GM21619 (cell line): Measurements from ENCODE around the gene TRIM56.
A peak's percentile ranks its signal among the peaks of the same experiment; 100 is the strongest.
"Not testable (repeated sequence)": the region's sequence is repeated elsewhere in the genome, so short reads cannot be mapped to it uniquely, and the experiment has no call there.

Experiments used
- ATAC-seq: cut with Tn5 transposase; IDR thresholded peaks from one replicate; pipeline ENCODE4 v1.9.1; 2021; ENCODE audit not compliant: unreplicated experiment

The TRIM56 gene

DNA sequence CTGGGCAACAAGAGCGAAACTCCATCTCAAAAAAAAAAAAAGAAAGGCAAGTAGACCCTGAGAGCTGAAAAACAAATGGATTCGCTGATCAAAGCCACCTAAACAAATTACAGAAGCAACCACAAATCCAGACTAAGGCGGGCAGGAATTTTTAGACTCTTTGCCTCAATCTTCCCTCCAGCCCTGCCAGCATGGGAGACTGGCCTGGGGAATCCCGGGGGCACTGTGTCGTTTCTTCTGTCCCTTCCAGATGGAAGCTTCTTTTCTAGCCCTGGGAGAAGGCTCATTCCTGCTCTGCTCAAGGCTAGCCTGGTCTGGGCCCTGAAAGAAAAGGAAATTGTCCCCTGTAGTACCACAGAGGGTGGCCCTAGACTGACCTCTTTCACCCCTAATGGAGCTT, 26.0 kb downstream of the TRIM56 start:
- ATAC-seq = no peak

DNA sequence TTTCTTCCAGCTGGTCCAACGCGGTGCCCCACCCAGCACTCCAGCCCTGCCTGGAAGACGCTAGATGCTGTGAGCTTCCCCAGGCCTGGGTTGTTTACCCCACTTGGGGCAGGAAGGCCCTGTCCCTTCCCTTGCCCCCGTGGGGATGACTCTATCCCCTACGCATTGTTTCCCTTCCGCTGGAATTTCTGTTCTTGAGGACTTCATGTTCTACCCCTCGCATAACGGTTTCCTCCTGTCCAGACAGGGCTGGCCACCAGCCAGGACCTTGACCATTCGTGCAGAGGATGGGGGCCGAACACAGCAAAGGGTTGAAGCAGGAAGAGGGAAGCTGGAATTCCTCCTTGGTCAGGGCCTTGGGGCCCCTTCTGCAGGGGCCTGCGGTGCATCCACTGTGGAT, 27.0 kb downstream of the TRIM56 start:
- no peak for ATAC-seq

DNA sequence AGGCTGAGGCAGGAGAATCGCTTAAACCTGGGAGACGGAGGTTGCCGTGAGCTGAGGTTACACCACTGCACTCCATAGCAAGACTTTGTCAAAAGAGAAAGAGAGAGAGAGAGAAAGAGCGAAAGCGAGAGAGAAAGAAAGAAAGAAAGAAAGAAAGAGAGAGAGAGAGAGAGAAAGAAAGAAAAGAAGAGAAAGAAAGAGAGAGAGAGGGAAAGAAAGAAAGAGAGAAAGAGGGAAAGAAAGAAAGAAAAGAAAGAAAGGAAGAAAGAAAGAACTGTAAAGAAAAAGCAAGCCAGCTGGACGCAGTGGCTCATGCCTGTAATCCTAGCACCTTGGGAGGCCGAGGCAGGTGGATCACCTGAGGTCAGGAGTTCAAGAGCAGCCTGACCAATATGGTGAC, 27.9 kb downstream of the TRIM56 start:
- ATAC-seq = not testable (repeated sequence)

DNA sequence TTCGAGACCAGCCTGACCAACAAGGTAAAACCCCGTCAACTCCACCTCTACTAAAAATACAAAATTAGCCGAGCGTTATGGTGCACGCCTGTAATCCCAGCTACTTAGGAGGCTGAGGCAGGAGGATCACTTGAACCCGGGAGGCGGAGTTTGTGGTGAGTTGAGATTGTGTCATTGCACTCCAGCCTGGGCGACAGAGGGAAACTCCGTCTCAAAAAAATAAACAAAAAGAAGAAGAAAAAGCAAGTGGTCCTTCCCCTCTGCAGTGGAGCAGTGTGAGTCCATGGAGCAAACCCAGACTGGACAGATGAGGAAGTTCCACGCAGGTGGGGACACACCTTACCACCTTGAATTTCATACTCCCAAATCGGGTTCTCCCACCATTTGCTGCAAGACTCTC, 28.6 kb downstream of the TRIM56 start:
- no peak for ATAC-seq

DNA sequence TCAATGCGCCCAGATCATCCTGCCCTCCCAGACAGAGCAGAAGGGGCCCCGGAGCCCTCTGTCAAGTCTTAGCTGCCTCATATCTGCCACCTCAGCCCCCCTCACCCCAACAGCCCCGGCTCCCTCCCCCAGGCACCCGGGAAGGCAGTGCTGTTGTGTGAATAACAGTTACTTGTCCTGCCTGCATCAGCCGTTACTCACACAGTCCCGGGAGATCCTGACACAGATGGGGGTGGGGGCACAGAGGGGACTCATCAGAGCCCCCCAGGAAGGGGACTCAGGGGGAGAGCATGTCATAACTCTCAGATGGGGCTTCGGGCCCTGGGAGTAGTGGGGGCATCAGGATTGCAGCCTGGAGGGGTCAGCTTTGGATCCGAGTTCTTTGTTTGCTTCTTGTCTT, 29.2 kb downstream of the TRIM56 start:
- no peak for ATAC-seq

DNA sequence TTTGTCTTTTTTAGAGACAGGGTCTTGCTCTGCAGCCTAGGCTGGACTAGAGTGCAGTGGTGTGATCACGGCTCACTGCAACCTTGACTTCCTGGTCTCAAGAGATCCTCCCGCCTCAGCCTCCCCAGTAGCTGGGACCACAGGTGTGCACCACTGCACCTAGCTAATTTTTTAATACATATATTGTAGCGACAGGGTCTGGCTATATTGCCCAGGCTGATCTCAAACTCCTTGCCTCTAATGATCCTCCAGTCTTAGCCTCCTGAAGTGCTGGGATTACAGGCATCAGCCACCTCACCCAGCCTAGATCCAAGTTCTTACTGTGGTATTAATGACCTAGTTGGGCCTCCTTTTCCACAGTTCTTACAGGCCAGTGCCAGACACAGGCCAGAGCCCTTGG, 29.9 kb downstream of the TRIM56 start:
- ATAC-seq = no peak

DNA sequence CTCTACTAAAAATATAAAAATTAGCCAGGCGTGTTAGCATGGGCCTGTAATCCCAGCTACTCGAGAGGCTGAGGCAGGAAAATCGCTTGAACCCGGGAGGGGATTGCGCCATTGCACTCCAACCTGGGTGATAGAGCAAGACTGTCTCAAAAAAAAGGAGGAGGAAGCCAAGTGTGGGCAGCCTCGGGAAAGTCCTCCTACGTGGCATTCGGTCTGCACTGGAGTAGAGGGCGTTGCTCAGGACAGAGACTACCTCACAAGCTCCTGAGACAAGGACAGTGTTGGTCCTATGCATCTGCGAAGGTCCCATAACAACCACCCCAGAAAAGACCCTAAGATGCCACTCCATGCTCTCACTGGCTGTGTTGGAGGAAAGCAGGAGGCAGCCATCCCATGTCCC, 31.6 kb downstream of the TRIM56 start:
- ATAC-seq = no peak

DNA sequence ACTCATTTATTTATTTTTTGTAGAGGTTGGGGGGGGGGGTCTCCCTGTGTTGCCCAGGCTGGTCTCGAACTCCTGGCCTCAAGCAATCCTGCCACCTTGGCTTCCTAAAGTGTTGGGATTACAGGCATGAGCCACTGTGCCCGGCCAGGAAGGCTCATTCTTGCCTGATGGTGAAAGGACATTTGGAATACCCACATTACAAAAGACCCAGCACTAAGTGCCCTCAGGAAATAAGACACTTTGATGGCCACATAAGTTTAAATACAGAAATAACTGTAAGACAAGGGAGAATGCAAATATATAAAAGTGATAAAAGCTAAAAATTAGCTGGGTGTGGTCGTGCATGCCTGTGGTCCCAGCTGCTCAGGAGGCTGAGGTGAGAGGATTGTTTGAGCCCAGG, 33.6 kb downstream of the TRIM56 start:
- no peak for ATAC-seq

DNA sequence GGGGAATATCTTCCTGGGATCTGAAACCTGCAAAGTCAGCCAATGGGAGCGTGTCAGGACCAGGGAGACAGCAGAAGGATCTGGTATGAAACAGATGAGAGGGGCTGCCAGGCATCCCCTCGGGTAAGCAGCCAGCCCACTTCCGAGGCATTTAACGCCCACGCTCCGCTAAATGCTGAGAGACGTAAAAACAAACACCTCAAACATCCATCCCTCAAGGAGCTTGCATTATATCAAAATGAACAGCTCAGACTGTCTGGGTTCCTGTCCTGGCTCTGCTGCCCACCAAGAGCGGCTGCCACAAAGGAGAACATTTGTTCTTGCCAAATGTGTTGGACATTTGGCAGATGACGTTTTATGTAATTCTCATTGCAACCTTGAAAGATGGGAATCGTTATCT, 34.6 kb downstream of the TRIM56 start:
- no peak for ATAC-seq

DNA sequence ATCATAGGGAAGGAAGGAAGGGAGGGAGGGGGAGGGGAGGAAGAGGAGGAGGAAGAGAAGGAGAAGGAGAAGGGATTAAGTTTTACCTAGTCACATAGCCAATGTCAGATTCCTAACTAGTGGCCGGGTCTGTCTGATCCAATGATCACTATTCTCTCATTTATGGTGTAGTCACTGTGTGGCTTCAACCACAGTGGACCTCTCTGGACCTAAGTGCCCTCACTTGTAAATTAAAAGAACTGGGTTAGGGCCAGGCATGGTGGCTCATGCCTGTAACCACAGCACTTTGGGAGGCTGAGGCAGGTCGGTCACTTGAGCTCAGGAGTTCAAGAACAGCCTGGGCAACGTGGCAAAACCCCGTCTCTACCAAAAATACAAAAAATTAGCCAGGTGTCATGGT, 35.0 kb downstream of the TRIM56 start:
- ATAC-seq = no peak

DNA sequence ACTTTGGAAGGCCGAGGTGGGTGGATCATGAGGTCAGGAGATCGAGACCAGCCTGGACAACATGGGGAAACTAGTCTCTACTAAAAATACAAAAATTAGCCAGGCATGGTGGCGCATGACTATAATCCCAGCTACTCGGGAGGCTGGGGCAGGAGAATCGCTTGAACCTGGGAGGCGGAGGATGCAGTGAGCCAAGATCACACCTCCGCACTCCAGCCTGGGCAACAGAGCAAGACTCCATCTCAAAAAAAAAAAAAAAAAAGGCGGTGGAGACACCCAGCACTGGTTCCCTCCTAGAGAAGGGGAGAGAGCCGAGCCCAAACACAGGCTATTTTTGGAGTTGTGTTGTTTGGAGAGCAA, 36.3 kb downstream of the TRIM56 start:
- ATAC-seq = not testable (repeated sequence)

DNA sequence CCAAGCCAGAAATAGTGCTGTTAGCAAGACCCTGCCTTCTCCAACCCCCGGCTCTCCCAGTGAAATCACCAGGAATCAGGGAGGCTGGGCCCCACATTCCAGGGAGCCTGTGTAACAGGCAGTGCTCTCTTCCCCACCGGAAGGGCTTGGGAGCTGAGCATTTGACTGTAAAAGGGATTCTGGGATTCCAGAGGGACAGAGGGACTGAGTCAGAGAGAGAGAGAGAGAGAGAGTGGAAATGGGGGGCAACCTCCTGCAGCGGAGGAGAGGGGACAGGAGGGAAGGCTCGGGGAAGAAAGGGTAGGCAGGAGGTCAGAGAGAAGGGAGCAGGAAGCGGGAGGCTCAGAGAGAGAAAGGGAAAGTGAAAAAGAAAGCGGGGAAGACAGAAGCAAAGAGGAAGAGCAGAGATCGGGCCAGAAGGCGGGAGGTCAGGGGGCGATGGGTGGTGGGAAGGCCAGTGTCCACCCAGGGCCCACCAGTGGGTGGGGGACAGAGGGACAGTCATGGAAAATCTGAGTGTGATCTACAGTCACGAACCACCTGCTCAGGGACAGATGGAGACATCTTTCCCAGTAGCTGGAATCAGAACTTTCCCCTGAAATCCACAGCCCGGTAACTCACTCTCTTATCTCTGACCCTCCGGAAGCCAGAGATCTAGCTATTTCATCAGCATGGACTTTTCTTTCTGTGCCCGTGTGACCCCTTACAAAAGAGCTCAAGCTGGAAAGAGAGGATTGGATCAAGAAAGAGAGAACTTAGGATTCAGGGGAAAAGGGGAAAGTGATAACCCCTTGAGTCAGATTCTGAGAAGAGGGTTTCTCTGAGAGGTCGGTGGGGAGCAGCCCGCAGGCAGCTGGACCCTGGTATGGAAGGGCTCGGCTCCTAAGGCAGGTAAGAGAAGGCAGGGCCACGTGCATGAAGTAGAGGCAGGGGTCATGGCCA, 37.0 kb downstream of the TRIM56 start:
- ATAC-seq = no peak

DNA sequence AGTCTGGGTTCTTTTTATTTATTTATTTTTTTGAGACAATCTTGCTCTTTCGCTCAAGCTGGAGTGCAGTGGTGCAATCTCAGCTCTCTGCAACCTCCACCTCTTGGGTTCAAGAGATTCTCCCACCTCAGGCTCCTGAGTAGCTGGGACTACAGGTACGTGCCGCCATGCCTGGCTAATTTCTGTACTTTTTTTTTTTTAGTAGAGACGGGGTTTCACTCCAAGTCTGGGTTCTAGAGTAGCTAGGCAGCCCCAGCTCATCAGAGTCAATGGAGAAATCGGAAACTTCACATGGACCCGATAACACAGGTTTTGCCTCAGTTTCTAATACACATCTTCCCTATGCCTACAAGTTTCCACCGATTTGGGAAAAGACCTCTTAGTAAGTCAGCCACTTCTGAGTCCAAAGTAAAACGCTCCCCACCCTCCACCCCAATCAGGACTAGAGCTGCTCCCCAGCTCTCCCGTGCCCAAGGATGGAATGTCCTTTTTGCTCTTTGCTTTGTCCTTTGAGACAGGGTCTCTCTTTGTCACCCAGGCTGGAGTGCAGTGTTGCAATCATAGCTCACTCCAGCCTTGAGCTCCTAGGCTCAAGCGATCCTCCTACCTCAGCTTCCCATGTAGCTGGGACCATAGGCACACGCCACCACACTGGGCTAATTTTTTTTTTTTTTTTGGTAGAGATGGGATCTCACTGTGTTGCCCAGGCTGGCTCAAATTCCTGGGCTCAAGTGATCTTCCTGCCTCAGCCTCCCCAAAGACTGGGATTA, 37.8 kb downstream of the TRIM56 start:
- no peak for ATAC-seq

DNA sequence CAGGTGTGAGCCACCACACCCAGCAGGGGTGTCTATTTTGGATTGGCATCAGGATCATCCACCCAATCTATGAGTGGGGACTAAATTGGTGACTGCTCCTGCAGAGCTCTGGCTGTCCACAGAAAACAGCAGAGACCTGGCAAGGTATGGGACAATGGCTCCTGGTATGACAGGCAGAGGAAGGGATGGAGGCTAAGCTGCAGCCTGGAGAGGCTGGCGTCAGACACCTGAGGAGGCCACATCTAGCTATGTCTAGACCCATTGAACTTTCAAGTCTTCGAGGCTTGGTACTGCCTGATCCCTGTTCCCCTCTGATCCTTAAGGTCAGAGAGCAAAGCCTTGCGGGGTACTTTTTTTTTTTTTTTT, 38.4 kb downstream of the TRIM56 start:
- no peak for ATAC-seq

DNA sequence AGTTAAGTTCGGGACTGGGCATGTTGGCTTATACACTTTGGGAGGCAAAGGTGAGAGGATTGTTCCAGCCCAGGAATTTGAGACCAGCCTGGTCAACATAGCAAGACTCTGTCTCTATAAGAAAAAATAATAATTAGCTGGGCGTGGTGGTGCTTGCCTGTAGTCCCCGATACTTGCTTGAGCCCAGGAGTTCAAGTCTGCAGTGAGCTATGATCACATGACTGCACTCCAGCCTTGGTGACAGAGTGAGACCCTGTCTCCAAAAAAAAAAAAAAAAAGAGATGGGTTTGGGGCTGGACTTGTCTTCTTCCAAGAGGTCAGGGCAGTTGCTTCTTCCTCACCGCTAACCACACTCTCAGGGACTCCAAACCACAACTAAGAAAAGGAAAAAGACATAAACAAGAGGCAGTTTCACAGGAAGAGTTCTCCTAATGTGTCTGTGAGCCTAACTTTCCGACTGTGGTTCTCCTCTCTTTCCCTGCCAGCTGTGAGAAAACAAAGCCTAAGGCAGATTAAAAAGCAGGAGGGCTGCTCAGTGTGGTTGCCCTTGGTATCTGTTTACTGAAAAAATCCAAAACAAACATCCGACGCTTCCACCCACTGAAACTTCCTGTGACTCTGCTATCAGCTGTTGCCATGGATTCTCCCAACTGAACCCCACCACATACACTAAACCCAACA, 39.2 kb downstream of the TRIM56 start:
- ATAC-seq = no peak

DNA sequence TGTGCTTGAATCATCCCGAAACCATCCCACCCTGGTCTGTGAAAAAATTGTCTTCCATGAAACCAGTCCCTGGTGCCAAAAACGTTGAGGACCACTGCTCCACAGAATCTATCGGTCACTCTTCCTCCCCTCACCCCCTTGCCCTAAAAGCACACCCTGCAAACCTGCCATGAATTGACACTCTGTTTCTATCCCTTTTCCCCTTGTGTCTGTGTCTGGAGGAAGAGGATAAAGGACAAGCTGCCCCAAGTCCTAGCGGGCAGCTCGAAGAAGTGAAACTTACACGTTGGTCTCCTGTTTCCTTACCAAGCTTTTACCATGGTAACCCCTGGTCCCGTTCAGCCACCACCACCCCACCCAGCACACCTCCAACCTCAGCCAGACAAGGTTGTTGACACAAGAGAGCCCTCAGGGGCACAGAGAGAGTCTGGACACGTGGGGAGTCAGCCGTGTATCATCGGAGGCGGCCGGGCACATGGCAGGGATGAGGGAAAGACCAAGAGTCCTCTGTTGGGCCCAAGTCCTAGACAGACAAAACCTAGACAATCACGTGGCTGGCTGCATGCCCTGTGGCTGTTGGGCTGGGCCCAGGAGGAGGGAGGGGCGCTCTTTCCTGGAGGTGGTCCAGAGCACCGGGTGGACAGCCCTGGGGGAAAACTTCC, 40.8 kb downstream of the TRIM56 start:
- peak; percentile 48 for ATAC-seq

DNA sequence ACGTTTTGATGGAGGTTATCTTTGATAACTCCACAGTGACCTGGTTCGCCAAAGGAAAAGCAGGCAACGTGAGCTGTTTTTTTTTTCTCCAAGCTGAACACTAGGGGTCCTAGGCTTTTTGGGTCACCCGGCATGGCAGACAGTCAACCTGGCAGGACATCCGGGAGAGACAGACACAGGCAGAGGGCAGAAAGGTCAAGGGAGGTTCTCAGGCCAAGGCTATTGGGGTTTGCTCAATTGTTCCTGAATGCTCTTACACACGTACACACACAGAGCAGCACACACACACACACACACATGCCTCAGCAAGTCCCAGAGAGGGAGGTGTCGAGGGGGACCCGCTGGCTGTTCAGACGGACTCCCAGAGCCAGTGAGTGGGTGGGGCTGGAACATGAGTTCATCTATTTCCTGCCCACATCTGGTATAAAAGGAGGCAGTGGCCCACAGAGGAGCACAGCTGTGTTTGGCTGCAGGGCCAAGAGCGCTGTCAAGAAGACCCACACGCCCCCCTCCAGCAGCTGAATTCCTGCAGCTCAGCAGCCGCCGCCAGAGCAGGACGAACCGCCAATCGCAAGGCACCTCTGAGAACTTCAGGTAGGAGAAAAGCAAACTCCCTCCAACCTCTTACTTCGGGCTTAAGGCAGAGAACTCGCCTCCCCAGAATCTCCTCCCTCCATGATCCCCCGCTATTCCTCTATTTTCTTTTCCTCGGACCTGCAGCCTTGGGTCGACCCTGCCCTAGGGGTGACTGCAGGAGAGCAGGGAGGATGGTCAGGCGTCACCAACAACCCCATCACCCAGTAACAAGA, 41.6 kb downstream of the TRIM56 start, which contains the start of gene SERPINE1:
Gene SERPINE1, plus strand, starts transcription at position 454 of the 809 bp plus-strand sequence. CDS start 1,290 bp downstream, outside the sequence.
- ATAC-seq = peak; percentile 45

DNA sequence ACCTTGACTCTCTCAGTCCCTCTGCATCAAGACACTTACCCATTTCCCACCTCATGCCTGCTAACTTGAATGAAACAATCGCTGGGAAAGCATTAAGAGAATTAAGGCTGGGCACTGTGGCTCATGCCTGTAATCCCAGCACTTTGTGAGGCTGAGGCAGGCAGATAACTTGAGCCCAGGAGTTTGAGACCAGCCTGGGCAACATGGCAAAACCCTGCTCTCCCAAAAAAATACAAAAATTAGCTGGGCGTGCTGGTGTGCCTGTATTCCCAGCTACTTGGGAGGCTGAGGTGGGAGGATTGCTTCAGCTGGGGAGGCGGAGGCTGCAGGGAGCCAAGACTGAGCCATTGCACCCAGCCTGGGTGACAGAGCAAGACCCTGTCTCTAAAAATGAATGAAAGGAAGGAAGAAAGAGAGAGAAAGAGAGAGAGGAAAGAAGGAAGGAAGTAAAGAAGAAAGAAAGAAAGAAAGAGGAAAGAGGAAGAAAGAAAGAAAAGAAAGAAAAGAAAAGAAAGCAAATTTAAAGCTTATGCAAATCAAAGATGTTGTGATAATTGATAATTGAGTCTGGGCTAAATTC, 42.3 kb downstream of the TRIM56 start:
- no peak for ATAC-seq

DNA sequence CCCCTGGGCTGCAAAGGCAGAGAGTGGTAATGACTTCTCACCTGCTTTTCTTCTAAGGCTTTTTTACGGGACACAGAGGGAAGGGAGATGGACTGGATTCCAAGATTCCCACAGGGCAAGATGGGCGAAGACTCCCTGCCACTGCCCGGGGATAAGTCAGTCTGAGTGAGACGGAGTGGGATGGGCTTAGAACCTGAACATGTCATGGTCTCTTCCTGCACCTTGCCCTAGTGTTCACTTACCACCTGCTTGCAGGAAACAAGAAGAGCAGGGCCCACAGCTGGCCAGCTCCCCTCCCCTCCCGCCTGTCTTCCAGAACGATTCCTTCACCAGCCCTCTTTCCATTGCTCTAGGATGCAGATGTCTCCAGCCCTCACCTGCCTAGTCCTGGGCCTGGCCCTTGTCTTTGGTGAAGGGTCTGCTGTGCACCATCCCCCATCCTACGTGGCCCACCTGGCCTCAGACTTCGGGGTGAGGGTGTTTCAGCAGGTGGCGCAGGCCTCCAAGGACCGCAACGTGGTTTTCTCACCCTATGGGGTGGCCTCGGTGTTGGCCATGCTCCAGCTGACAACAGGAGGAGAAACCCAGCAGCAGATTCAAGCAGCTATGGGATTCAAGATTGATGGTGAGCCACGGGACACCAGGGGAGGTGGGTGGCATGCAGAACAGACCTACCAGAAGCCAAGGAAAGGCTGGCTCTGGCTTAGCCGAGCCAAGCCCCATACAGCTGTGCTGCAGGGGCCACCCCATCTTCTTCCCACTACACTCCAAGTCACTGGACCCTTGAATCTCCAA, 43.0 kb downstream of the TRIM56 start:
- no peak for ATAC-seq
